HG02970 (cell line): ENCODE results near the gene TPSB2.
"Not testable (repeated sequence)": the region's sequence is repeated elsewhere in the genome, so short reads cannot be mapped to it uniquely, and the experiment has no call there.

Experiments used
- ATAC-seq: cut with Tn5 transposase; IDR thresholded peaks from one replicate; pipeline ENCODE4 v1.9.1; 2021; ENCODE audit warnings: mild to moderate bottlenecking, moderate library complexity, moderate number of reproducible peaks; ENCODE audit not compliant: unreplicated experiment, low FRiP score

Gene TPSB2

GRCh38 chr16:1262210-1262845 is 32.3 kb upstream of the TPSB2 start:
- no peak for ATAC-seq

- no peak for ATAC-seq
These were observed 31.3 kb upstream of the TPSB2 start for GRCh38 chr16:1261131-1261892.

GRCh38 chr16:1260101-1260680 is 30.2 kb upstream of the TPSB2 start:
- ATAC-seq: no peak

- no peak for ATAC-seq
These were observed 29.7 kb upstream of the TPSB2 start for GRCh38 chr16:1259760-1260068.

GRCh38 chr16:1258906-1259759 is 29.1 kb upstream of the TPSB2 start:
- ATAC-seq: no peak

GRCh38 chr16:1258225-1258600 is 28.2 kb upstream of the TPSB2 start:
- ATAC-seq: no peak

- ATAC-seq: no peak
These were observed 27.7 kb upstream of the TPSB2 start for GRCh38 chr16:1257561-1258224.

- ATAC-seq: no peak
These were observed 26.9 kb upstream of the TPSB2 start for GRCh38 chr16:1256874-1257322.

- not testable (repeated sequence) for ATAC-seq
These were observed 26.4 kb upstream of the TPSB2 start for GRCh38 chr16:1256296-1256873.

GRCh38 chr16:1255276-1256122 is 25.5 kb upstream of the TPSB2 start, which contains the start of gene TPSD1:
Gene TPSD1 (plus strand): TSS chr16:1256069. CDS start chr16:1256281, 212 bp downstream.
- ATAC-seq: not testable (repeated sequence)

- not testable (repeated sequence) for ATAC-seq
These were observed 24.8 kb upstream of the TPSB2 start for GRCh38 chr16:1254821-1255220.

GRCh38 chr16:1253701-1254364 is 23.8 kb upstream of the TPSB2 start:
- not testable (repeated sequence) for ATAC-seq

- not testable (repeated sequence) for ATAC-seq
These were observed 19.2 kb upstream of the TPSB2 start for GRCh38 chr16:1249031-1249755.

- ATAC-seq: not testable (repeated sequence)
These were observed 18.0 kb upstream of the TPSB2 start for GRCh38 chr16:1247903-1248537.

- no peak for ATAC-seq
These were observed 15.6 kb upstream of the TPSB2 start for GRCh38 chr16:1245452-1246020.

- no peak for ATAC-seq
These were observed 14.9 kb upstream of the TPSB2 start for GRCh38 chr16:1244881-1245280.
